ENCODE data around the gene CFAP54.
"Not testable (repeated sequence)": the region's sequence is repeated elsewhere in the genome, so short reads cannot be mapped to it uniquely, and the experiment has no call there.

The CFAP54 gene

GRCh38 chr12:96478011-96478410 lies 11.4 kb upstream of the CFAP54 start:
- no peak for DNase-seq

GRCh38 chr12:96482086-96482485 lies 7.3 kb upstream of the CFAP54 start:
- no peak for DNase-seq

GRCh38 chr12:96483116-96483515 lies 6.3 kb upstream of the CFAP54 start:
- no peak for DNase-seq

- DNase-seq: no peak
Observed at GRCh38 chr12:96486751-96487613, 2.4 kb upstream of the CFAP54 start.

- no peak for DNase-seq
Observed at GRCh38 chr12:96487634-96488033, 1.7 kb upstream of the CFAP54 start.

- DNase-seq: no peak
Observed at GRCh38 chr12:96493106-96493505, 3.7 kb downstream of the CFAP54 start.

- DNase-seq: not testable (repeated sequence)
Observed at GRCh38 chr12:96494154-96494553, 4.8 kb downstream of the CFAP54 start.

- no peak for DNase-seq
Observed at GRCh38 chr12:96495155-96495554, 5.8 kb downstream of the CFAP54 start.

GRCh38 chr12:96495841-96496545 lies 6.6 kb downstream of the CFAP54 start:
- no peak for DNase-seq

GRCh38 chr12:96496944-96497343 lies 7.6 kb downstream of the CFAP54 start:
- no peak for DNase-seq

- no peak for DNase-seq
Observed at GRCh38 chr12:96497855-96498254, 8.5 kb downstream of the CFAP54 start.

GRCh38 chr12:96500693-96501092 lies 11.3 kb downstream of the CFAP54 start:
- DNase-seq: no peak

GRCh38 chr12:96501133-96501761 lies 11.9 kb downstream of the CFAP54 start:
- peak; percentile 12 for DNase-seq

- no peak for DNase-seq
Observed at GRCh38 chr12:96501908-96502307, 12.5 kb downstream of the CFAP54 start.

- DNase-seq: no peak
Observed at GRCh38 chr12:96502477-96502876, 13.1 kb downstream of the CFAP54 start.

- DNase-seq: no peak
Observed at GRCh38 chr12:96502949-96503532, 13.7 kb downstream of the CFAP54 start.

GRCh38 chr12:96503976-96504375 lies 14.6 kb downstream of the CFAP54 start:
- no peak for DNase-seq

GRCh38 chr12:96506776-96507175 lies 17.4 kb downstream of the CFAP54 start:
- DNase-seq: no peak

- DNase-seq: no peak
Observed at GRCh38 chr12:96510306-96510764, 21.0 kb downstream of the CFAP54 start.

- no peak for DNase-seq
Observed at GRCh38 chr12:96513166-96513565, 23.8 kb downstream of the CFAP54 start.

- no peak for DNase-seq
Observed at GRCh38 chr12:96513681-96514080, 24.3 kb downstream of the CFAP54 start.

GRCh38 chr12:96514328-96514727 lies 25.0 kb downstream of the CFAP54 start:
- no peak for DNase-seq
